HG03175 (cell line): ENCODE results near the gene CTTNBP2NL.

ENCODE experiments used
- ATAC-seq: cut with Tn5 transposase; IDR thresholded peaks from one replicate; pipeline ENCODE4 v1.9.1; 2021; ENCODE audit warnings: mild to moderate bottlenecking, moderate library complexity; ENCODE audit not compliant: unreplicated experiment

Gene CTTNBP2NL

GRCh38 chr1:112505878-112506277 lies 109.9 kb downstream of the CTTNBP2NL start:
- ATAC-seq = no peak

DNA sequence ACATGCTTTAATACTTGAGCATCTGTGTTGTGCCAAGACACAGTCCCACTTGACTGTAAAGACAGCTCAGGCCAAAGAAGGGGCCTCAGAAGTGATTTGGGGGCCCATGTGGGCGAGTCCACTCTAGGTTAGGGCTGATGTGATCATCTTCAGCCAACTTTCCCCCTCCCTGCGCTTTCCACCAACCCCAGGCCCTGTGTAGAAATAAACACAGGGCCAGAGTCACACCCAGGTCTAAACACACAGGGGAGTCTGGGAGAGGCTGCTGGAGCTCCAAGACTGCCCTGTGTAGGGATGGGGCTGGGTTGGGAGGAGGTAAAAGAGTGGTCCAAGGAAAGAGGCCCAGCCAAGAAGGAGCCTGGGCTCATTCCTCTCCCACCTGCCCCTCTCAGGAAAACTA lies 110.3 kb downstream of the CTTNBP2NL start:
- no peak for ATAC-seq

DNA sequence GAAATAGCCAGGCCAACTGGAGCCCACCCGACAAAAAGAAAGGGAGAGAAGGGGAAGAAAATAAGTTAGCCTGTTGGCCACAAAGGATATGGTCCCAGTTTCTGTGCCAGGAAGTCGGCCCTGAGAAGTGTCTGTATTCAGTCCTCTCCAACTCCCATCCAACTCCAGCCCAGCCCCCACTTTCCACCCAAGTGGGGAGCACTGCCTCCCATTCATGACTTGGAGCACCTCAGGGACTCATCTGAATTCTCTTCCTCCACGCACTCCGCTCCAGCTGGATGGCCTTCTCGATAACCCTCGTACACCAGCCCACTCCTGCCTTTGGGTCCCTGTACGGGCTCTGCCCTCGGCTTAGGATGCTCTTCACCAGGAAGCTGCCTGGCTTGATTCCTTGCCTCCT lies 110.7 kb downstream of the CTTNBP2NL start:
- ATAC-seq = no peak

- ATAC-seq = no peak
These were observed 111.3 kb downstream of the CTTNBP2NL start for GRCh38 chr1:112507336-112507735.

DNA sequence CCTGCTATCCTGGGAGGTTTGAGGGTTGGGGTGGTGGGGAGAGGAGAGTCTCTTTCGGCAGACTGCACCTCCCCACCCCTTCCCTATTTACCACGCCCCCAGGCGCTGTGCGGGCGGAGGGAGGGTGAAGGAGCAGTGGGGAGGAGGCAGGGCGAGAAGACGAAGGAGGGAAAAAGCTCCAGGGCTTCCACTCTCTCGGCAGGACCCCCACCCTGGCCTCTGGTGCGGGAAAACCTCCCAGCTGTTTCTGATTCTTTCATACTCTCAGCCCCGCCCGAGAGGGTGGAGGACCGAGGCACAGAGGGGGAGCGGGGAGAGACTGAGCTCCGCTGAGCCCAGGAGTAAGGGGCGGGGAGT lies 111.9 kb downstream of the CTTNBP2NL start:
- no peak for ATAC-seq

DNA sequence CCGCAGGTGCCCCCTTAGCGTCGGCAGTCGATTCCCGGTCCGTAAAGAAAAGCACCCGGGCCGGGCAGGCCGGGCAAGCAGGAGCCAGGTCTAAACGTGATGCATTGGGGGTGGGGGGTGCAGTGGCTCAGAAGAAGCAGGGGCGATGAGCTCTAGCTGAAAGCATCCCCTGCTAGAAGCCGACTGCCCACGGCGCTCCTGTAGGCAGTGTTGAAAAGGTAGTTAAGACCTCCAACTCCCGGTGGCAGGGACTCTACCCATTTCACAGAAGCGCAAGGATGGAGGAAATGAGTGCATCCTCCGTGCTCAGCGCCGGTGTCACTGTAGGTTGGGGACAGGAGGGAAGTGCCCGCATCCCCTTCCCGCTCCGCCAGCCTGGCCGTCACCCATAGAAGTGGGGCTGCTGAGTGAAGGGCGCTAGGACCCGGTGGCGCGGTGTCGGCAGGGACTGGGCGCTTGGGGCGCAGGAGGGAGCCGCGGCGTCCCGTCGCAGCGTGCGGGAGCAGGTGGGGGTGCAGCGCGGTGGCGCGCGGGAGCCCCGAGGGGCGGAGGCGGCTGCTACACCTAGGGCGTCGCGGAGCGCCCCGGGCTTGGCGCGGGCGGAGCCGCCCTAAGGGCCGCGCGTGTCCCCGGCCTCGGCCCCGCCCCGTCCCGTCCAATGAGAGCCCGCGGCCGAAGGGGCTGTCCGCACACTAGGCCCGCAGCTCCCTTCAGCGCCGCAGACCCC lies 112.4 kb downstream of the CTTNBP2NL start, which contains the start of gene WNT2B:
Gene WNT2B (plus strand): TSS at position 688 of the 727 bp plus-strand sequence. CDS start 298 bp downstream, outside the sequence.
- no peak for ATAC-seq

DNA sequence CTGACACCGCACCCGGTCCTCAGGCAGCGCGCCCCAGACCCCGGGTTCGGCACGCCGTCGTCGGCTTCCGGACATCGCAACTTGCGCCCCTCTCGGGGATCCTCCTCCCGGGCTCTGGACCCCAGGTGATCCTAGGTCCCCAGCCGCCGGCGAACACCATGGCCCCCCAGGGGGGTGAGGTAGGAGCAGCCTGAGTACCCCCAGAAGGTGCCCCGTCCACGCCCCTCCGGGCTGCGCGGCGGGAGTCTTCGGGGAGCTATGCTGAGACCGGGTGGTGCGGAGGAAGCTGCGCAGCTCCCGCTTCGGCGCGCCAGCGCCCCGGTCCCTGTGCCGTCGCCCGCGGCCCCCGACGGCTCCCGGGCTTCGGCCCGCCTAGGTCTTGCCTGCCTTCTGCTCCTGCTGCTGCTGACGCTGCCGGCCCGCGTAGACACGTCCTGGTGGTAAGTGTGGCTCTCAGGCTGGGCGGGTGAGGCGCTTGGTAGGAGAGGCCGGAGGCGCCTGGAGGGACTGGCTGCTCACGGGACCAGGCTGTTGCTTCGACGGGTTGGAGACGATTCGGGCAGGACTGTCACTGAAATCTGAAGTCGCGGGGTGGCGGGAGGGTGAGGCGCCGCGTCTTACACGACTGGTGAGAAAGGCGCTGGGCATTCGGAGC lies 113.1 kb downstream of the CTTNBP2NL start:
- no peak for ATAC-seq

GRCh38 chr1:112509660-112510178 lies 113.7 kb downstream of the CTTNBP2NL start:
- ATAC-seq = no peak

GRCh38 chr1:112510340-112510739 lies 114.3 kb downstream of the CTTNBP2NL start:
- no peak for ATAC-seq
